ENCODE results near the gene HBP1.
"Not testable (repeated sequence)": the region's sequence is repeated elsewhere in the genome, so short reads cannot be mapped to it uniquely, and the experiment has no call there.

HBP1 gene

DNA sequence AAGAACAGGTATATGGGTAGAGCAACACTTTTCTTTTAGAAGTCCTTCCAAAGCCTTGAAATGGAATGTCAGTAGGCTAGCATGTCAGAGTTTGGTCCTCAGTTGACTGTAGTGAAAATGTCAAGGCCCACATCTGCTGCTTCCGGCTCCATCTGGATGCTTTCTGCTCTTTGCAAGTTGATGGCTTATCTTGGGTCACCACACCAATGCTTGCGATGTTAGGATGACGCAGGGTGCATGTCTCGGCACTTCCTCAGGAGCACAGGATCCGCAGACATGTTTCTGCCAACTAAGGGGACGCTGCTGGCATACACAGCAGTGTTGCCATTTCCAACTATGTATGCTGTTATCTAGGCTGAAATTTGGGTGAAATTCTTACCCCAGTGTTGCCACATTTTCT, 14.0 kb upstream of the HBP1 start:
- DNase-seq (ENCODE audit: low spot score): no peak

DNA sequence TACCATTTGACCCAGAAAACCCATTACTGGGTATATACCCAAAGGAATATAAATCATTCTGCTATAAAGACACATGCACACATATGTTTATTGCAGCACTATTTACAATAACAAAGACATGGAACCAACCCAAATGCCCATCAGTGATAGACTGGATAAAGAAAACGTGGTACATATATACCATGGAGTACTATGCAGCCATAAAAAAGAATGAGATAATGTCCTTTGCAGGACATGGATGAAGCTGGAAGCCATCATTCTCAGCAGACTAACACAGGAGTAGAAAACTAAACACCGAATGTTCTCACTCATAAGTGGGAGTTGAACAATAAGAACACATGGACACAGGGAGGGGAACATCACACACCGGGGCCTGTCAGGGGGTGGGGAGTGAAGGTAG, 13.1 kb upstream of the HBP1 start:
- DNase-seq (ENCODE audit: low spot score): not testable (repeated sequence)

DNA sequence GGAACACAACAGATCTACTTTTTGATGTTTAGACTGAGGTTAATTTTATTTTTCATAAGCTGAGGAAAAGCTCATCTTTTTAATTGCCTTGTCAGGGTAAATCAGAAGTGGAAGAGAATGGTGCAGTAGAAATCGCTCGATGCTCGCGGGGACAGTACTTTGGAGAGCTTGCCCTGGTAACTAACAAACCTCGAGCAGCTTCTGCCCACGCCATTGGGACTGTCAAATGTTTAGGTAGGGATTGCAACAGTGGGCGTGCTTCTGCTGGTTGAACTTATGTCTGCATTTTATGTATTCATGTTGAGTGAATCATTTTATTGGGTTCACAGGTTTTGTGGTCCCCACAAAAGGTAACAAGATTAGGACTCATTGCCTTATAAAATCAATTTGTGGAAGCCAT, 11.7 kb upstream of the HBP1 start:
- no peak for DNase-seq (ENCODE audit: low spot score)

DNA sequence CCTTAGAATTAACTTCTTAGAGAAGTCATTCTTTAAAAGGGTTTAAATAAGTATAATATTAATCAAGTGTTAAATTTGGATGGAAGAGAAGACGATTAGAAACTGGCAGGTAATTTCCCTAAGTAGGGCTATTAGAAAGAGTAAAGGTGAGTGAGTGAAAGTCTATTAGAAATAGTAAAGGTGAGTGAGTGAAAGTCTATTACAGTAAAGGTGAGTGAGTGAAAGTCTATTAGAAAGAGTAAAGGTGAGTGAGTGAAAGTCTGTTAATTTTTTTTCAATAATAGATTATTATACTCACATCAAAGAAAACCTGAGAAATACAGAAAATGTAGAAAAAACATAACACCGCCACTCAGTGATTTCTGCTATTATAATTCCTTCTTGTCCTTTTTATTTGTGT, 10.8 kb upstream of the HBP1 start:
- no peak for DNase-seq (ENCODE audit: low spot score)

DNA sequence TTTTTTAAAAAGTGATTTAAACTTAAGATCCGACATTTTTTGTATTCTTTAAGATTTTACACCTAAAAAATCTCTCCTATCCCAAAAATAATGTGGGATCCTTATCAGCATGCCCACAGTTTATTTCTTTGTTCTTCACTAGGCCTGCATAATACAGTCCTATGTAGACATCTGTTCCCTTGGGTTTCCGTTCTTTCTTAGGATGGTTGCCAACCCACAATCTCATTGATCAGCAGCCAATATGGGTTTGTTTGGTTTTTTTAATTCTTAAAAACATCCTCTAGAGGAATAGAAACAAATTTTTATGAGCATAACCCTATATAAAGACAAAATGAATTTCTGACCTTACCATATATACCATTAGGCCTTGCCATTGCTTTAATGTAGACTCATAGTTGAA, 8.4 kb upstream of the HBP1 start:
- no peak for DNase-seq (ENCODE audit: low spot score)

DNA sequence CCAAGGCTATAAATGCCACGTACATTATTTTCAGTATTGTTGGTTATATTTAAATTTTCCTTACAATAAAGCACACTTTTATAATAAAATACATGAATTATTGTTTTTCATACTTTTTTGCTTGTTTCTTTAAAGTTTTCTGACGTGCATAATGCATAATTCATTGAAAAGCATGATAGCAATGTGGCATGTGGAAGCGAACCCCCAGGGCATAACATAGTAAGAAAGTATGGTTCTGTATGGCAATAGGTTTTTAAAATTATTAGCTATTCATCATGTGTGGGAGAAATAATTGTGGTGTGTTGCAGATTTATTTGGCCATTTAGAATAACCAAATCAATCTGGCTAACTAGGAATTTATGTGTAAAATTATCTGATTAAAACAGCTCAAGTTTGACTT, 7.4 kb upstream of the HBP1 start:
- no peak for DNase-seq (ENCODE audit: low spot score)

DNA sequence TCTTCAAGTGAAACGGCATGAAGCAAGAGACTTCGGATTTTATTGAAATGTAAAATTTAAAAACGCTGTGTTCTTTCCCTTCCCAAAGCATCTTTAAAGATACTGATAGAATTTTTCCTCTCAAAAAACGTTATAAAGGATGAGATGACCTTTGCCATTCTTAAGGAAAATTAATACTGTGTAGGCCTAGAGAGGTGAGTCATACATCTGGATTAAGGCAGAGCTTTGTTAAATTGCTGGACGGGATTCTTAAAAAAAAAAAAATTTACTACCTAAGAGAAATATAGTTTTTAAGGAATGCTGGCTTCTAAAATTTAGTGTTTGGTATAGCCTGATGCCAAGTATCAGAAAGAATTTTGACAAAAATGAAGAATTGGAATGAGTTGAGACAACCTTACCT, 6.3 kb upstream of the HBP1 start:
- DNase-seq (ENCODE audit: low spot score): no peak

DNA sequence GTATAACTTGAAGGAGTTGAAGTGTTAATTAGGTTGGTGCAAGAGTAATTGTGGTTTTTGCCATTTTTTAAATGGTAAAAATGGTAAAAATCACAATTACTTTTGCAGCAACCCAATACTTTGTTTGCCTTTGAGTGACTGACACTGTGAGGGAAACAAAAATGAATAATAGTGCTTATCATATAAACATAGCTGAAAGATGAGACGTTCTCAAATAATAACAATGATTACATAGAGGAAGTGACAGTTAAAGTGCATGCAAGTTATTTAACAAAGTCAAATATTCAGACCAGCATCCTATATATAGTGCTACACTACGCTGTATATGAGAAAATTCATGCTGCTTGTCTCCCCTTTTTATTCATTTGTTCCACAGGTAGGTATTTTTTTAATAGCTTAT, 4.7 kb upstream of the HBP1 start:
- no peak for DNase-seq (ENCODE audit: low spot score)

DNA sequence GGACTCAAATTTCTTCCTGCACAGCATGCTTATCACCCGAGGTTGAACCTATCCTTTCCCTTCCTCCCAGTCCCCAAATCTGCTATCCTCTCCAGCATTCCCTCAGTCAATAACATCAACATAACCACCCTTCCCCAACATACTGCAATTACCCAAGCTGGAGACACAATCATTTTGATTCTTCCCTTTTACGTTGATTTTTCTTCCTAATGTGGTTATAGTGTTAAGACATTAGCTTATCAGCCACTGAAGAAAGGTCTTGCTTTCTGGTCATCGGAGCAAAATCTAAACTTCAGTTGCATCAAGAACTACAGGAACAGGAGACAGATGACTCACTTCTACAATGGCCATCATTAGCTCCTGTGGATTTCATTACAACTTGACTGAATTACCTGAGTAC, 3.5 kb upstream of the HBP1 start:
- DNase-seq (ENCODE audit: low spot score): no peak

DNA sequence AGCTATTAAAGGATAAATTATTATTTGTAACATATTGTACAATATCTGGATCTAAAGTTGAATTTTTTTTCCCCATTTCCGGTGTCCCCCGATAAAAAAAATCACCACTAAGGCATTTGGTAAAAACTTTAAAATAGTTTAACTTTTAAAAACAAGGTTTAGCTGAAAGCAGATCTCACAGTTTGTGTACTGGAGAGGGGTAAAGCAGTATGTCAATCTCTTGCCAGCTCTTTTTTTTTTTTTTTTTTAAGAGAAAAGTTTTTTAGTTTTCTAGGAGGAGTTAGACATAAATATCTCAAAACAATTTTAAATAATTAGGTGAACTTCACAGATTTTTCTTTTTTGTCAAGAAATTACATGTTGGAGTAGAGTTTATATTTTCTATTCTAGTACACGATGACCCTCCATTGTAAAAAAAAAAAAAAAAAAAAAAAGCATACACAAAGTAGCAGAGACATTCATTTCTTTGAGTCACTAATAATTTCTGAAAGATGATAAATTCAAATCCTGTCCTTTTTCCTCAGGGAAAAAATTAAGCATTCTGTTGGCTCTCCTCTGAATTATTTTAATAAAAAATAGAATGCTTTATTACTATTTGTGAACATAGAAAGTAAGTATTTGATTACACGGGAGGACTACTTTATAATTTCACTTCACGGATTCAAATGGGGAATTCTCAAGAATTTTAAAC, 1.9 kb upstream of the HBP1 start:
- no peak for DNase-seq (ENCODE audit: low spot score)

DNA sequence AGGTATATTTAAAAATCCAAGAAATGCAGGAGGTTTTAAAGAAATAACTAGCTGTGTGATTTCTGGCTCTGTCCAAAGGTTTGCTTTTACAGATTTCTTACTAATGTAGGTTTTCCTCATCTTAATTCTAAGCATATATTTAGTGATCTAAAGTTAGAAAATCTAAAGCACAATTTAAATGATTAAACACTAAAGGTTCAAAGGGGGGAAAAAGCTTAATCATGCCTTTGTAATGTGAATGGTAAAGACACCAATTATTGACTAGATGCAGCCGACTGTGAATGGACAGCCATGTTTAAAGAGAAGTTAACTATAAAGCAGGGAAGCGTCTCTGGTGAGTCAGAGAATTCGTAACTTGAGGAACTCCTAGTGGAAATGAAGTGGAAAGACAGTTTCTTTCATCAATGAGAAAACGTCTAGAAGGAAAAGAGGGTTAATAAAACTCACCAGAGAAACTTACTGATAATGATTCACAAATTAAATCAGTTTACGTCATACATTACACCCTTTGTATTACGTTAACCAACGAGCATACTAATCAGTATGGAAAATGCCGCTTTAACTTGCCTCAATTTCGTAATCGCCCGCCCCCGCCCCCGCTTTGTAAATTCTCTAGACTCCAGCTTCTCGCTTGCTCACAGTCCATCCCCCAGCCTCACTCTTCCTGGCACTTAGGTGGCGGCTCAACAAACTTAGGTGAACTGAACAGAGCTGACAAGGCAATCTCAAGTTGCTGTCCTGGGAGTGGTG, 1.1 kb upstream of the HBP1 start:
- peak; percentile 65 for DNase-seq (ENCODE audit: low spot score)

DNA sequence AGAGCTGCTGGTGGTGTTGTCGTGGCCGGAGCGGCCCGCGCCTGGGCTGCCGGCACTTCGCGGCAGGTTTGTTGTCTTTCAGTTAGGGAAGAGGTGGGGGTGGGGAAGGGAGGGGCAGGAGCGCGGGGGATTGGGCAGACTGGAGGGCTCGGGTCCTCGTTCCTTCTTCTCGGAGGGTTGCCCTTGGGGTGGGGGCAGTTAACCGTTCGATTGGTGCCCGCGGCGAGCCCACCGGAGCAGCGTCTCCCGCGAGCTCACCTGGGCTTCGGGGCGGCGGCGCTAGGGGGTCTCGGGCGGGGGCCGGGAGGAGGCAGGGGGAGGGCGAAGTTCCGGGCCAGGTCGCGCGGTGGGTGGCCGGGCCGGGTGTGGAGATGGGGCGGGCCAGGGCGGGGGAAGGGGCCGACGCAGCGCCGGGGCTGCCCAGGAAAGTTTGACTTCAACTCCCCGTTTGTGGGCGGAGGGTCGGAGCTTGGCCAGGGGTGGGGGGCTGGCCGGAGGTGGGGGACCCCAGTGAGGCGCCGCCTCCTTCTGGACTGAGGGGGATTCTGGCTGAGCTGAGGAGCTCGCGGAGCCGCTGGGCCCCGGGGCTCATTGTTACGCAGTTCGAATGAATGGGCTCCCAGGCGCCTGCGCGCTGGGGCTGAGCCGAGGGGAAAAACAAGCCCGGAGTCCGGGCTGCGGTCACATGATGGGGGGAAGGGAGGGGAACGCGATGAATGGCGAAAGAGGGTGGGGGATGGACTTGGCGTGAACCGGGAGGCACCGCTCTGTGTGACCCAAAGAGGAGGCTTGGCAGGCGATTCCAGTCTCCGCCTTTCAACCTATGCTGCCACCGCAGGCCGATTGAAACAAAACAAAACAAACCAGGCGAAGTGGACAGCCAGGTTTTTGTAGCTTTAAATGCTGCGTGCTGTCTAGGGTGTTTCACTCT, 582 bp downstream of the HBP1 start:
- peak; percentile 93 for DNase-seq (ENCODE audit: low spot score)

DNA sequence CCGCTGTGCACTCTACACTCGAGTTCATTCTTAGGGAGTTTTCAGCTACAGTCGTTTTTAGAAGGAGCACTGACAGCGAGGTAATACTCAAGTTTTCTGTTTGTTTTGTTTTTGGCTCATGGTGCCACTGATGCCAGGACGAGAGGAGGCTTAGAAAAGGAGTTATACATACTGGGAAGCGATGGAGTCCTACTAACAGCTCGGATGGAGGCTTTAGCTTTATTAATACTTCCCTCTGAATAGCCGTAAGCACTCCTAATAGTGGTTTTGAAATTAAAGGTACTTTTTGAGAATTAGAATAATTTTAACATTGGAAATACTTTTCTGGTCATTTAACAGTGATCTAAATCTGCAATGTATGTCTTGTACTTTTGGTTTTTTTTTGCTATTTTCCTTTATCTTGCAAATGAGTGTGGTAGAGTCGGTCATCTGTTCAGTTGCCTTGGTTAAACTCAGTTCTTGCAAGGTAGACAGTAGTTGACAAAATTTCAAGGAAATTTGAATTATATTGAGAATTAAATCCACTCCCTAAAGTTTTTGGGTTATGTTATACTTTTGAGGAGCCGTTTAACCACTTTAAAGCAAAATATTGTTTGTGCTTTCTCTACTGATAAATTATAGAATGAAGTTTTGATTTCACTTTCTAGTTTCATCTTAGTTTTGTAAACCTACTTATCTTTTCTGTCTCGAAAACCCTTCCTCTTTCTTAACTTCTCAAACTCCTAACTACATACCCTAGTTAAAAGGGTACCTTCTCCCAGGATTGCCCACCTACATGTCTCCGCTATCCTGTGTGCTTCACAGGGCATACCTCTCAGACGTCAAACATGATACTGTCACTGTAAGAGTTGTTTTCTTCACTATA, 1.5 kb downstream of the HBP1 start:
- DNase-seq (ENCODE audit: low spot score): no peak

DNA sequence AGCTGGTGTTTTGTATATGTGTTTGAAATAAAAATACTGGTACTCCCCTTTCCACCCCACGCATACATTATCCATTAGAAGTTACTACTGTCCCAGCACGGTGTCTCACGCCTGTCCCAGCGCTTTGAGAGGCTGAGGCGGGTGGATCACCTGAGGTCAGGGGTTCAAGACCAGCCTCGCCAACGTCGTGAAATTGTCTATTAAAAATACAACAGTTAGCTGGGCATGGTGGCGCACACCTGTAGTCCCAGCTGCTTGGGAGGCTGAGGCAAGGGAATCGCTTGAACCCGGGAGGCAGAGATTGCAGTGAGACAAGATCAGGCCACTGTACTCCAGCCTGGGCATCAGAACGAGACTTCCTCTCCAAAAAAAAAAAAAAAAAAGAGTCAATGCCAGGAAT, 2.7 kb downstream of the HBP1 start:
- DNase-seq (ENCODE audit: low spot score): no peak

DNA sequence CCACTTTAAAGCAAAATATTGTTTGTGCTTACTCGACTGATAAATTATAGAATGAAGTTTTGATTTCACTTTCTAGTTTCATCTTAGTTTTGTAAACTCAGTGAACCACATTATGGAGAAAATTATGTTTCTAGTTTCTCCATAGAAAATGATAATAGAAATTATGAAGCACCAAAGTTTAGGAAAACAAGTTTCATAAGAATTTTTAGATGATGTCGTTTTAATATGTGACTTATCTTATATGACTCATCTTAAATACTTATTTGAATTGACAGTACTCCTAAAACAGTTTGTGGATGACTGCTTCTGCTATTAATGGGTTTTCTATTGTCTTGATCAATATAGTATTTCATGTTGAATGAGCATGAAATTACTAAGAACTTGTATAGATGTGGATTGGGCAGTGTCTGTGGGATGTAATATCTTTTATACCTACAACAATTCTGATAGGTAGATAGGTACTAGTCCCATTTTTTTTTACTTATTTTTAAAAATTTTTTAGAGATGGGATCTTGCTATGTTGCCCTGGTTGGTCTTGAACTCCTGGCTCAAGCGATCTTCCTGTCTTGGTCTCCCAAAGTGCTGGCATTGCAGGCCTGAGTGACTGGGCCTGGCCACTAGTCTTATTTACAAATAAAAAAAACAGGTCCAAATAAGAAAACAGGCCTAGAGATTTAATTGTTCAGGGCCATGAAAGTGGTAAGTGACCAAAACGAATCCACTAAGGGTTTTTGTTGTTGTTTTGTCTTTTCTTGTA, 3.7 kb downstream of the HBP1 start:
- DNase-seq (ENCODE audit: low spot score): no peak

DNA sequence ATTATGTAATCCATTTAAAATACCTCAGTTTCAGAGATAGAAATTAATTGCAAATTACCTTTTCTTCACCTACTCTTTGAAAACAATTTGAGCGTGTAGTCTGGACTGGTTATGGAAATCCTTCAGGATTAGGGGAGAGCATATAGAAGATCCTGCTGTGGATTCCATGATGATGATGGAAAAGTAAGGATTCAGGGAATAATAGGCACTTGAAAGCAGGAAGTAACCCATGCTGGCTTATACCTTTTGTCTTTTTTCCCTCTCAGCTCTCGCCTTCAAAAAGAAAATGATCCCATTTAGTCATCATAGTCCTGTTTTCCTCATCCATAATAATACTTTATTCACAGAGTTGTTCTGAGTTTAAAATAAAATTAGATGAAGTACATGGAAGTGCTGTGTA, 4.4 kb downstream of the HBP1 start:
- no peak for DNase-seq (ENCODE audit: low spot score)

DNA sequence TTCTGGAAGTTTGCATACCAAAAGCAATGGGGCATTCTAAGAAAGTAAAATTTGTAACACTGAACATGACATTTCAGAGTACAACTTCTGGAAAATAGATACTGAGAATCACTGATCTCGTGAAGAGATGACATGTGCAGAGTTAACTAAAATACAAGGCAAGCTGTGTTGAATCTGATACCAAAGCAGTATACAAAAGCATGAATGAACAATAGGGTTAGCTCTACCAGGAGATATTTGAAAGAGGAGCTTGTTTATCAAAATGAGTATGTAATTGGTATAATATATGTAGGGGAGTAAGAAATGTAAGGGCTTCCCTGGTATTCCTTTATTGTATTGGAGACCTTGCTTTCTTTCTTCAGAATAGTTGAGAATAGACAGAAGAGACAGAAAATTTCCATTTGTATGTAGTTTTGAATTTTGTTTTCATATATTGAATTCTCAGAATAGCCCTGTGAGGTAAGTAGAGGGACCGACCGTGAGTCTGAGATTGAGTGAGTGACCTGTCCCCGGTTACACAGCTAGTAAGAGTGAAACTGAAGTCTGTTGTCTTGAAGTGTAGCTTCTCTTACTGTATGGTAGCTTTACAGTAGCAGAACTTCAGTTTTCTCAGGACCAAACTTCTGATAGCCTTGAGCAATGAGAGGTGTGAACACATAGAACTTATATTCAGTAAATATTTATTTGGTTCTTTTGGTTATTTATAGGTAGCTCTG, 5.0 kb downstream of the HBP1 start:
- no peak for DNase-seq (ENCODE audit: low spot score)

DNA sequence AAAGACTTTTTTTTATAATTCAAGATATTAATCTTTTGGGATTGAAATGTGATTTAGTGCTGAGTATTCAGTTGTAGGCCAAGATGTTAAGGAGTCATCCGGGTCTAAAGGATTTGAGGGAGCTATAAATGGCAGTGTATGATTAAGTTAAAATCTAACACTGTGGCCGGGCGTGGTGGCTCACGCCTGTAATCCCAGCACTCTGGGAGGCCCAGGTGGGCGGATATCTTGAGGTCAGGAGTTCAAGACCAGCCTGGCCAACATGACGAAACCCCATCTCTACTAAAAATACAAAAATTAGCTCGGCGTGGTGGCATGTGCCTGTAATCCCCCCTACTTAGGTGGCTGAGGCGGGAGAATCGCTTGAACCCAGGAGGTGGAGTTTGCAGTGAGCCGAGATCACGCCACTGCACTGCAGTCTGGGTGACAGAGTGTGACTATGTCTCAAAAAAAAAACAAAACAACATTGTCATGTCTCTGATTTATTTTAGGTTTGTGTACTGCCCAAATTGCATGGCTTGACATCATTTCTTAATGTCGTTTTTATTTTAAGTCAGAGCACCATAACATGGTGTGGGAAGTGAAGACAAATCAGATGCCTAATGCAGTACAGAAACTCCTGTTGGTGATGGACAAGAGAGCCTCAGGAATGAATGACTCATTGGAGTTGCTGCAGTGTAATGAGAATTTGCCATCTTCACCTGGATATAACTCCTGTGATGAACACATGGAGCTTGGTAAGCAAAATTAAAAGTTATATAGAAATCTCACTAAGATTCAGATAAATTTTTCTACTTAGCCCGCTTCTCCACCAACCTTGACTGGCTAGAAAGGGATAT, 10.7 kb downstream of the HBP1 start:
- DNase-seq (ENCODE audit: low spot score): no peak

DNA sequence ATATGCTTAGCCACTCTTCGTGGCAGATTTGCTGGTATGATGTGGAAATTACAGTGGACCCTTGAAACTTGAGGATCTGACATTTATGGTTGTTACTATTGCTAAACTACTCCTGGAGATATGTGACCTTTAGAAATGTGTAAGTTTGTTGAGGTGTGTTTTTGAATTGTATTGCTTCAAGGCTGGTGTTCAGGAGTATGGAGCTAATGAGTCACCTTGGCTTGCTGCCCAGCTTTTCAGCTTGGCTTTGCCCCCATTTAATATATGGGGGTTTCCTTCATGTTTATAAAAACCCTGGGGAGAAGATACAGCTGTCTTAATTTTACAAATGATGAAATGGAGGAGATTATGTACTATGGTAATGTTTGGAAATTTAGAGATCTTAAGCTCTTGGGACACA, 11.6 kb downstream of the HBP1 start:
- no peak for DNase-seq (ENCODE audit: low spot score)

DNA sequence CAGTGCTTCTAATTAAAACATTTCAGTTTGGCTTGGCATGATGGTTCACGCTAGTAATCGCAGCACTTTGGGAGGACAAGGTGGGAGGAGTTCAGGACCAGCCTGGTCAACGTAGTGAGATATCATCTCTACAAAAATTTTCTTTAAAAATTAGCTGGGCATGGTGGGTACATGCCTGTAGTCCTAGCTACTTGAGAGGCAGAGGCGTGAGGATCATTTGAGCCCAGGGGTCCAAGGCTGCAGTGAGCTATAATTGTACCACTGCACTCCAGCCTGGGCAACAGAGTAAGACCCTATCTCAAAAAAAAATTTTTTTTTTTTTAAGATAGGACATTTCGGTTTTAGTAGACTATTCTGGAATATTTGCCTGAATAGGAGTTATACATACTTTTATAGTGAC, 12.4 kb downstream of the HBP1 start:
- no peak for DNase-seq (ENCODE audit: low spot score)

All from GM03348 (cell line).